ENCODE measurements around the gene BMP3.

- TF ChIP-seq PREB (CRISPR knock-in tag; IDR thresholded peaks at IDR 0.05) (no peak), EP300 (IDR thresholded peaks at IDR 0.05; ENCODE audit: low read depth in 2 of 2, low read length in 2 of 2) (no peak), EP300 (CRISPR knock-in tag; IDR thresholded peaks at IDR 0.05; ENCODE audit: borderline replicate concordance) (no peak), NFE2 (CRISPR knock-in tag; IDR thresholded peaks at IDR 0.05) (no peak), POLR2AphosphoS5 (IDR thresholded peaks at IDR 0.05; ENCODE audit: low read depth, low read length) (no peak), FOXJ3 (CRISPR knock-in tag; IDR thresholded peaks at IDR 0.05; ENCODE audit: borderline replicate concordance) (no peak), U2AF1 (optimal IDR thresholded peaks at IDR 0.05; ENCODE audit: low read depth, low read length) (no peak), ZFX (CRISPR knock-in tag; IDR thresholded peaks at IDR 0.05; ENCODE audit: low read depth) (no peak), CTCF (CRISPR knock-in tag; IDR thresholded peaks at IDR 0.05) (no peak), RNF219 (CRISPR knock-in tag; IDR thresholded peaks at IDR 0.05) (no peak), NR2F6 (IDR thresholded peaks at IDR 0.05) (no peak), NR2F6 (CRISPR knock-in tag; IDR thresholded peaks at IDR 0.05) (no peak), HMG20A (CRISPR knock-in tag; IDR thresholded peaks at IDR 0.05; ENCODE audit: borderline replicate concordance) (no peak), SNRNP70 (IDR thresholded peaks at IDR 0.05; ENCODE audit: low read depth, low read length) (no peak), TRAFD1 (CRISPR knock-in tag; IDR thresholded peaks at IDR 0.05; ENCODE audit: borderline replicate concordance) (no peak)
These were observed 9.0 kb downstream of the BMP3 start for GRCh38 chr4:81039351-81039972.

All from HepG2 (cell line).